ENCODE measurements around the gene EIF2S1. TPM values are rescaled to one million over a fixed set of nuclear protein-coding genes. Genes with fewer than 3 reads are reported as not detected.

Gene EIF2S1
- total RNA-seq, 2 experiments from 2014 or later = 23.1 to 28.8 TPM

GRCh38 chr14:67395086-67395875, 35.2 kb downstream of the EIF2S1 start:
- Mint-ChIP-seq H3K36me3 (ENCODE audit: low read depth) (no peaks in the 10 kb centered on the region), H3K4me3 (no peak overlapping the region), H3K27me3 (no peaks in the 10 kb centered on the region), H3K27ac (no peak overlapping the region), H3K4me1 (ENCODE audit: low read depth) (peaks cover 16% of the 10 kb centered on the region), H3K9me3 (no peaks in the 10 kb centered on the region)
- Histone ChIP-seq H3K27me3 (ENCODE audit: control insufficient read depth in 1 of 2, insufficient read depth in 2 of 2, low read length in 2 of 2) (no peaks in the 10 kb centered on the region), H3K4me1 (ENCODE audit: insufficient read depth, low read length) (peaks cover 13% of the 10 kb centered on the region), H3K36me3 (ENCODE audit: insufficient read depth, low read length) (no peaks in the 10 kb centered on the region), H3K27ac (ENCODE audit: low read depth in 1 of 2, low read length in 2 of 2) (no peak overlapping the region), H3K4me3 (ENCODE audit: low read length) (no peak overlapping the region), H3K9me3 (ENCODE audit: control insufficient read depth in 1 of 2, insufficient read depth in 1 of 2, low read length in 2 of 2) (no peaks in the 10 kb centered on the region)
- no peak for TF ChIP-seq CTCF (IDR thresholded peaks at IDR 0.05)
- POLR2A ChIA-PET = no interaction called here
- CTCF ChIA-PET = no interaction called here
- intact Hi-C loops (cut with DNase I, micrococcal nuclease) = loop anchor here (1.0 to 2.0 kb wide), 2 partner anchors 28 kb away; no protein-coding TSS in a partner anchor
- DNase-seq (no peak), ATAC-seq (ENCODE audit: poor library complexity) (no peak)

GRCh38 chr14:67395876-67396189, 35.7 kb downstream of the EIF2S1 start:
- ChIA-PET CTCF (no interaction called here), POLR2A (no interaction called here)
- no peaks in the 10 kb centered on the region for H3K36me3 Mint-ChIP-seq (ENCODE audit: low read depth)
- H3K9me3 Mint-ChIP-seq = no peaks in the 10 kb centered on the region
- DNase-seq (no peak), ATAC-seq (ENCODE audit: poor library complexity) (no peak)
- Histone ChIP-seq H3K27ac (ENCODE audit: low read depth in 1 of 2, low read length in 2 of 2) (no peak overlapping the region), H3K36me3 (ENCODE audit: insufficient read depth, low read length) (no peaks in the 10 kb centered on the region), H3K27me3 (ENCODE audit: control insufficient read depth in 1 of 2, insufficient read depth in 2 of 2, low read length in 2 of 2) (no peaks in the 10 kb centered on the region), H3K9me3 (ENCODE audit: control insufficient read depth in 1 of 2, insufficient read depth in 1 of 2, low read length in 2 of 2) (no peaks in the 10 kb centered on the region), H3K4me3 (ENCODE audit: low read length) (no peak overlapping the region), H3K4me1 (ENCODE audit: insufficient read depth, low read length) (peaks cover 10% of the 10 kb centered on the region)
- intact Hi-C loops (cut with DNase I, micrococcal nuclease) = loop anchor here (1.0 to 2.0 kb wide), 2 partner anchors 29 kb away; no protein-coding TSS in a partner anchor
- no peak for TF ChIP-seq CTCF (IDR thresholded peaks at IDR 0.05)
- no peak overlapping the region for H3K27ac Mint-ChIP-seq
- no peaks in the 10 kb centered on the region for H3K27me3 Mint-ChIP-seq
- peaks cover 12% of the 10 kb centered on the region for H3K4me1 Mint-ChIP-seq (ENCODE audit: low read depth)
- H3K4me3 Mint-ChIP-seq = no peak overlapping the region

GRCh38 chr14:67396381-67396970, 36.3 kb downstream of the EIF2S1 start:
- Mint-ChIP-seq H3K9me3 (no peaks in the 10 kb centered on the region), H3K27me3 (no peaks in the 10 kb centered on the region), H3K4me3 (no peak overlapping the region), H3K4me1 (ENCODE audit: low read depth) (peaks cover 6% of the 10 kb centered on the region), H3K27ac (no peak overlapping the region), H3K36me3 (ENCODE audit: low read depth) (no peaks in the 10 kb centered on the region)
- Histone ChIP-seq H3K4me3 (ENCODE audit: low read length) (no peak overlapping the region), H3K4me1 (ENCODE audit: insufficient read depth, low read length) (peaks cover 4% of the 10 kb centered on the region), H3K27me3 (ENCODE audit: control insufficient read depth in 1 of 2, insufficient read depth in 2 of 2, low read length in 2 of 2) (no peaks in the 10 kb centered on the region), H3K27ac (ENCODE audit: low read depth in 1 of 2, low read length in 2 of 2) (no peak overlapping the region), H3K36me3 (ENCODE audit: insufficient read depth, low read length) (no peaks in the 10 kb centered on the region), H3K9me3 (ENCODE audit: control insufficient read depth in 1 of 2, insufficient read depth in 1 of 2, low read length in 2 of 2) (no peaks in the 10 kb centered on the region)
- ATAC-seq (ENCODE audit: poor library complexity) = no peak
- intact Hi-C loops (cut with DNase I, micrococcal nuclease) = no loop called here
- TF ChIP-seq CTCF (IDR thresholded peaks at IDR 0.05) = no peak
- ChIA-PET CTCF (no interaction called here), POLR2A (no interaction called here)
- no peak for DNase-seq
